ENCODE data around the gene NAALAD2.
"Not testable (repeated sequence)": the region's sequence is repeated elsewhere in the genome, so short reads cannot be mapped to it uniquely, and the experiment has no call there.

The NAALAD2 gene

GRCh38 chr11:90134478-90135003 is at the start of gene NAALAD2:
Gene NAALAD2, plus strand, starts transcription at chr11:90134663. Its CDS starts 96 bp downstream, at chr11:90134759.
- no peak for DNase-seq (ENCODE audit: low read depth in 3 of 3)

DNA sequence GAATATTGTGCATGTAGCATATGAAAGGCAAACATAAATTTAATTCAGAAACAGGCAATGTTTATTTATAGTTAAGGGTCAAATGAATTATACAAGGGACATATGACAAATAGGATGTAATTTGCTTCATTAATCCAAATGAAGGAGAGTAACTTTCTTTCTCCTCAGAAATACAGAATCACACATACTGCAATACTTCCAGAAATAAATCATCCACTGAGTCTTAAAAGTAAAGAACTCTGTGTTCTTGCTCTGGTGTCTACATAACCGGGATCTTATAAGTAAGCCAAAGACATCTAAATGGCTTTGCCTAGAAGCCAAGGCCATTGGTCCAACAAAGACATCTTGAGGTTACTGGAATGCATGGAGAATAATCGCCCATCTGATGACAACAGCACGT is 48.8 kb upstream of the NAALAD2 start, which contains the start of gene UBTFL1:
Gene UBTFL1, plus strand, starts transcription at position 301 of the 400 bp plus-strand sequence. Its CDS starts 0 bp downstream, at position 301.
- DNase-seq (ENCODE audit: low read depth in 3 of 3), result not testable (repeated sequence)

- not testable (repeated sequence) for DNase-seq (ENCODE audit: low read depth in 3 of 3)
These were observed 45.7 kb upstream of the NAALAD2 start for GRCh38 chr11:90088731-90089130.

DNA sequence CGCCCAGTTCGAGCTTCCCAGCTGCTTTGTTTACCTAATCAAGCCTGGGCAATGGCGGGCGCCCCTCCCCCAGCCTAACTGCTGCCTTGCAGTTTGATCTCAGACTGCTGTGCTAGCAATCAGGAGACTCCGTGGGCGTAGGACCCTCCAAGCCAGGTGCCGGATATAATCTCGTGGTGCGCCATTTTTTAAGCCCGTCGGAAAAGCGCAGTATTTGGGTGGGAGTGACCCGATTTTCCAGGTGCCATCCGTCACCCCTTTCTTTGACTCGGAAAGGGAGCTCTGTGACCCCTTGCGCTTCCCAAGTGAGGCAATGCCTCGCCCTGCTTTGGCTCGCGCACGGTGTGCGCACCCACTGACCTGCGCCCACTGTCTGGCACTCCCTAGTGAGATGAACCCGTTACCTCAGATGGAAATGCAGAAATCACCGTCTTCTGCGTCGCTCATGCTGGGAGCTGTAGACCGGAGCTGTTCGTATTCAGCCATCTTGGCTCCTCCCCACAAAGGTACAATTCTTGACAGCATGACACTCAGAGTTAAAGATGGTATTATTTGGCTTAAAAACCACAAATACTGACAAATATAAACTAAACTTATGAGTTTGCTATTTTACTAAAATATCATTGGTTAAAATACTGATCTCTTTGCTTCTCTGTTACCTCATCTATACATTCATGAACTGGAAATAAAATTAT is 39.1 kb upstream of the NAALAD2 start:
- not testable (repeated sequence) for DNase-seq (ENCODE audit: low read depth in 3 of 3)

DNA sequence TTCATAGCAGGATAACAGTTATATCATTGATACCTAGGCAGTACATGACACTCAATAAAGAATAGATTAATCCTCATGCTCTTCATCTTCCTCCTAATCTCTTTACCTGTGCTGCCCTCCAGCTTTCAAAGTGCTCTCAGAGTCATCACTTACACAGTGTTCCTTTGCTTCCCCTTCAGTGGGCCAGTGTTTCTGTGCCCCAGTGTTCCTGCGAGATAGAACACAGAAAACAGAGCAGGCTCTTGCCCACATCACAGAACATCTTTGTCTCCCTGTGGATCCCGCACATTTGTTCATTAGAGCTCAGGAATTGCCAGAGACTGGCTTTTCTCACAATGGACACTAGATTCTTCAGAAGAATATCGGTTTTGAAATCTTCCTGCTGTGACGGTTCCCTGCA is 36.2 kb upstream of the NAALAD2 start:
- not testable (repeated sequence) for DNase-seq (ENCODE audit: low read depth in 3 of 3)

GRCh38 chr11:90100431-90100830 is 34.0 kb upstream of the NAALAD2 start:
- no peak for DNase-seq (ENCODE audit: low read depth in 3 of 3)

GRCh38 chr11:90113541-90113940 is 20.9 kb upstream of the NAALAD2 start:
- no peak for DNase-seq (ENCODE audit: low read depth in 3 of 3)

DNA sequence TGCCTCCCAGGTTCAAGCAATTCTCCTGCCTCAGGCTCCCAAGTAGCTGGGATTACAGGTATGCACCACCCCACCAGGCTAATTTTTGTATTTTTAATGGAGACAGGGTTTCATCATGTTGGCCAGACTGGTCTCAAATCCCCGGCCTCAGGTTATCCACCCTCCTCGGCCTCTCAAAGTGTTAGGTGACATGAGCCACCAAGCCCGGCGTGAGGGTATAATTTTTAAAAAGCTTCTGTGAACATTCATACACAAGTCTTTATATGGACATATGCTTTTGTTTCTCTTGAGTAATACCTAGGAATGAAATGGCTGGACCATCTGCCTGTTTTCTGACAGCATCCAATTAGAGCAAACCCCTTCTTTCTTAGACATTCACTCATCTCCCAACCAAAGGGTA is 14.3 kb upstream of the NAALAD2 start:
- no peak for DNase-seq (ENCODE audit: low read depth in 3 of 3)

- no peak for DNase-seq (ENCODE audit: low read depth in 3 of 3)
These were observed 10.1 kb upstream of the NAALAD2 start for GRCh38 chr11:90124371-90124770.

DNA sequence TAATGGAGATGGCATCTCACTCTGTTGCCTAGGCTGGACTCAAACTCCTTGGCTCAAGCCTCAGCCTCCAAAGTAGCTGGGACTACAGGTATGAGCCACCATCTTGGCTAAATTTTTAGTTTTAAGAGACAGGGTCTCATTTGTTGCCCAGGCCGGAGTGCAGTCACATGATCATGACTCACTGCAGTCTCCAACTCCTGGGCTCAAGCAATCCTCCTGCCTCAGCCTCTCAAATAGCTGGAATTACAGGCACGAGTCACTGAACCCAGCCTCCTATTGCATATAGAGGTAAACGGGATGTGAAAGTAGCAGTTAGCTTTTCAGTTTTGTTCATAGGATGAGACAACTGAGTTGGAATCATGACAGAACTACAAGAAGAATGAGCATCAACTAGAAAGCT is 9.5 kb upstream of the NAALAD2 start:
- DNase-seq (ENCODE audit: low read depth in 3 of 3), result no peak

GRCh38 chr11:90133560-90134477 is 644 bp upstream of the NAALAD2 start:
- DNase-seq (ENCODE audit: low read depth in 3 of 3), result no peak

DNA sequence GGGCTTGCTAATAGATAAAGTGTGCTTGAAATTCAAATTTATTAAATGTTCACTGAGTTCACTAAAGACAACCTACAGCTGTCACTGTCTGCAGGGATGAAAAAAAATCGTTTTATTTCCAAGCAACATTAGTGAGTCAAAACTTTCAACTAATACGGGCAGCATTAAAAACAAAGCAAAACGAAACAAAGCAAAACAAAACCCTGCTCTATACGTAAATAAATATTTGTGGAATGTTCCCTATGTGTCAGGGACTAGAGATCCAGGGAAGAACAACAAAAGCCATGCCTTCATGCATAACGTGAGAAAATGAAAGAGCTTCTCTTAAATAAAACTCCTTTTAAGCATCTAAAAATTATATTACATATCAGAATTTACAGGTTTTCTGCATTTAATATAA is 553 bp downstream of the NAALAD2 start:
- no peak for DNase-seq (ENCODE audit: low read depth in 3 of 3)

GRCh38 chr11:90148900-90149299 is 14.4 kb downstream of the NAALAD2 start:
- no peak for DNase-seq (ENCODE audit: low read depth in 3 of 3)

DNA sequence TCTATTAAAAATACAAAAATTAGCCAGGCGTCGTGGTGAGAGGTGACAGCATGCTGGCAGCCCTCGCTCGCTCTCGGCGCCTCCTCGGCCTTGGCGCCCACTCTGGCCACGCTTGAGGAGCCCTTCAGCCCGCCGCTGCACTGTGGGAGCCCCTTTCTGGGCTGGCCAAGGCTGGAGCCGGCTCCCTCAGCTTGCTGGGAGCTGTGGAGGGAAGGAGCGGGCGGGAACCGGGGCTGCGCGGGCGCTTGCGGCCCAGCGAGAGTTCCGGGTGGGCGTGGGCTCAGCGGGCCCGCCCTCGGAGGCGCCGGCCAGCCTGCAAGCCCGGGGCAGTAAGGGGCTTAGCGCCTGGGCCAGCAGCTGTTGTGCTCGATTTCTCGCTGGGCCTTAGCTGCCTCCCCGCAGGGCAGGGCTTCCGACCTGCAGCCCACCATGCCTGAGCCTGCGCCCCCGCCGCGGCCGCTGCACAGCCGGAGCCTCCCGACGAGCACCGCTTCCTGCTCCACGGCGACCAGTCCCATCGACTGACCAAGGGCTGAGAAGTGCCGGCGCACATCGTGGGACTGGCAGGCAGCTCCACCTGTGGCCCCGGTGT is 32.6 kb downstream of the NAALAD2 start:
- DNase-seq (ENCODE audit: low read depth in 3 of 3), result not testable (repeated sequence)

DNA sequence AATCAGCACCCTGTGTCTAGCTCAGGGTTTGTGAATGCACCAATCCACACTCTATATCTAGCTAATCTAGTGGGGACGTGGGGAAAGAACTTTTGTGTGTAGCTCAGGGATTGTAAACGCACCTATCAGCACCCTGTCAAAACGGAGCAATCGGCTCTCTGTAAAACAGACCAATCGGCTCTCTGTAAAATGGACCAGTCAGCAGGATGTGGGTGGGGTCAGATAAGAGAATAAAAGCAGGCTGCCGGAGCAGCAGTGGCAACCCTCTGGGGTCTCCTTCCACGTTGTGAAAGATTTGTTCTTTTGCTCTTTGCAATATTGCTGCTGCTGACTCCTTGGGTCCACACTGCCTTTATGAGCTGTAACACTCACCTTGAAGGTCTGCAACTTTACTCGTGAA is 33.2 kb downstream of the NAALAD2 start:
- DNase-seq (ENCODE audit: low read depth in 3 of 3), result not testable (repeated sequence)

- DNase-seq (ENCODE audit: low read depth in 3 of 3), result no peak
These were observed 34.1 kb downstream of the NAALAD2 start for GRCh38 chr11:90168571-90168970.

GRCh38 chr11:90171359-90171758 is 36.9 kb downstream of the NAALAD2 start:
- DNase-seq (ENCODE audit: low read depth in 3 of 3), result no peak

GRCh38 chr11:90176069-90176468 is 41.6 kb downstream of the NAALAD2 start:
- DNase-seq (ENCODE audit: low read depth in 3 of 3), result no peak

DNA sequence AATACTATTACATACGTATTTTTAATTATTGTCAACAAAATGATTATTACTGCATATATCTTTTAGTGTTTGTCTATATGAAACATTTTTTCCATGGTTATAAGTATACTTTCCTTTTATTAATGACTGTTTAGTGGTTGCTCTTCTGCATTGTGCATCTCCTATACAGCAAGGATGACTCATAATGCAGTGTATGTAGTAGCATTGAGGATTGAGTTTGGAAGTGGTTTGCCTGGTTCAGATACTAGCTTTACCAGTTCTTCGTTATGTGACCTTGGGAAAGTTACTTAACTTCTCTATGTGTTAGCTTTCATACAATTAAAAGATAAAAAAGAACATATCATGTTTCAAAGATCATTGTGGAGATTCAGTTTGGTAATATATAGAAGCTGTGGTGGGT is 44.3 kb downstream of the NAALAD2 start:
- DNase-seq (ENCODE audit: low read depth in 3 of 3), result no peak

DNA sequence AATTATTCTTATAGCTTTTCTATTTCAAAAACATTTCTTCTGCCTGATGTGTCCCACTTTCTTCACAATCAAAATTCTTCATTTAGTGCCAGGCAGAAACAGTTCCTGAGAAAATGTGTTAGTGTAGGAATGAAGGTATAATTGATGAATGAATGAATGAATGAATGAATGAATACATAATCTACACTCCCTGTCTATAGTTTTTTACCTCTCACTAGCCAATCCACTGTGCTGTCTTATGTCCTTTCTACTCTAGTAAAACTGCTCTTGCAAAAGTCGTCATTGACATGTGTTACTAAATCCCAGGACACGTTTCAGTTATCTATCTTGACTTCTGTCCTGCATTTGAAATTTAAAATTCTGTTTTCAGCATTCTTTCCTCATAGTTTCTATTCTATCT is 45.5 kb downstream of the NAALAD2 start:
- DNase-seq (ENCODE audit: low read depth in 3 of 3), result no peak

DNA sequence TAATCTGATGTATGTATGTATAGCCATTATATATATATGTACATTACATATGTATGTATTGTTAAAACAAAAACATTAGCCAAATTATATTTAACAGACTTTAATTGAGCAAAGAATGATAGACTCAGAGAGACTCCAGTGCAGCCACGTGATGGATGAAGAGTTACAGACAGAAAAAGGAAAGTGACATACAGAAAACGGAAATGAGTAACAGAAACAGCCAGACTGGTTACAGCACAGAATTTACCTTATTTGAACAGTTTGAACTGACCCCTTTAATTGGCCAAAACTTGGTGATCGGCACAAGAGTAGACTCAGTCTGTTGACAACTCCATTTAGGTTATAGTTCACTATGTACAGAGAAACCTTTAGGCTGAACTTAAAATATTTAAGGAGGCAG is 53.4 kb downstream of the NAALAD2 start:
- no peak for DNase-seq (ENCODE audit: low read depth in 3 of 3)

- no peak for DNase-seq (ENCODE audit: low read depth in 3 of 3)
These were observed 54.5 kb downstream of the NAALAD2 start for GRCh38 chr11:90189011-90189410.

All from stimulated activated CD4-positive, alpha-beta T cell treated with anti-CD3 and anti-CD28 coated beads, TNF-alpha, amount 100 ng/mL, for 24 hours (primary cell).